ENCODE measurements around the gene FAM13C. TPM values are rescaled to one million over a fixed set of nuclear protein-coding genes. Genes with fewer than 3 reads are reported as not detected.
"Not testable (repeated sequence)": the region's sequence is repeated elsewhere in the genome, so short reads cannot be mapped to it uniquely, and the experiment has no call there.

The FAM13C gene
- total RNA-seq, 1 donor, result not detected

DNA sequence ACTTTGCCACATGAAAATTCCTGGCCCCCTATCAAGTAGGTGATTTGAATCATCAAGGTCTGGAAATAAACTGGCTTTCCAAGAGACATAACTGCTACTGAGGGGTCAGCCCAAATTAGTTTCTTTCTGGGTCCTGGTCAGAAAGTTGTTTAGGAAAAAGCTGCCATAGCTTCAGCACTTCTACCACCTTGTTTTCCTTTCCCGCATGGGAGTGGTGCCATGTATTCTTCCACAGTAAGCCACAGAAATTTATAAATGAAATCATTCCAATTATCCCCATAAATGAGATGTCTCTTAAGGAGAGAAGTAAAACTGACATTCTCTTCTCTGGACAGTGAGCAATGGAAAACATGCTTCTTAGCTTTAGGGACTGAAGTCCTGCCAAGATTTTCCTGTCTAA, 105.1 kb downstream of the FAM13C start:
- Histone ChIP-seq H3K4me3 (ENCODE audit: low read length) (no peak overlapping the region), H3K9me3 (ENCODE audit: low read depth, low read length) (no peaks in the 10 kb centered on the region), H3K27me3 (ENCODE audit: insufficient read depth, low read length) (no peaks in the 10 kb centered on the region), H3K4me1 (ENCODE audit: insufficient read depth, low read length) (no peaks in the 10 kb centered on the region)

DNA sequence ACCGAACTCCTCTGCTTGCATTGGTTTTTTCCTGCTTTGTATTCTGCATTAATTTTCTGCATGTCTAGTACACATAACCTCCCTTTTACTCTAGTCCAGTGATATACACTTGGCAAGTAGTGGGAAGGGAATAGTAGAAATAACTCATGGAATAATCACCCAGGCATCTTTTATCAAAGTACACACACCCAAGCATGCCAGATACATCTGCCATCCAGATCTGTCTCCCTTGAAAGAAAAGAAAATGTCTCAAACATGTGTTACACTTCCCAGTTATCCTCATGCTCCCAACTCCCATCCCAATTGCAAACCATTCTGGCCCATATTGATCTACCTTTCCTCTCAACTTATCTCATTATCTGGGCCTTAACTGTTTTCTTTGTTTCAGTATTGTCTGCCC, 106.9 kb downstream of the FAM13C start:
- Histone ChIP-seq H3K4me1 (ENCODE audit: insufficient read depth, low read length) (no peaks in the 10 kb centered on the region), H3K27me3 (ENCODE audit: insufficient read depth, low read length) (no peaks in the 10 kb centered on the region), H3K4me3 (ENCODE audit: low read length) (no peak overlapping the region), H3K9me3 (ENCODE audit: low read depth, low read length) (no peaks in the 10 kb centered on the region)

DNA sequence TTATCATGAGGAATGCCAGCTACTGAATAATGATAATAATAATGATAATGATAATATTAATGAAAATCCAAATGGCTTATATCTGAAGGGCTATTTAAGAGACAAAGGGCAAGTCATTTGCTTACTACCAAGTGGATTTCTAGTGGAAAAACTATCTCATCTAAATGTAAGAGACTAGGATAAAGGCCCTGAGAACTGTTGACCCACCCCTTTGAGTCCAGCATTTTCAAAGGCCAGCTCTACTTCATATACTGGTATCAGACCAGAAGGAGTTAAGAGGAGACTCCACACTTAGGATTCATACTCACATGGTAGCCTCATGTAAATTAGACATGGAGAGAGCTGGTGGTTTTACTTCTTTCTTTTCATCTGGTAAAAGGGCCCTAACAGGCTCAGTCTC, 109.9 kb downstream of the FAM13C start:
- no peaks in the 10 kb centered on the region for H3K27me3 ChIP-seq (ENCODE audit: insufficient read depth, low read length)

DNA sequence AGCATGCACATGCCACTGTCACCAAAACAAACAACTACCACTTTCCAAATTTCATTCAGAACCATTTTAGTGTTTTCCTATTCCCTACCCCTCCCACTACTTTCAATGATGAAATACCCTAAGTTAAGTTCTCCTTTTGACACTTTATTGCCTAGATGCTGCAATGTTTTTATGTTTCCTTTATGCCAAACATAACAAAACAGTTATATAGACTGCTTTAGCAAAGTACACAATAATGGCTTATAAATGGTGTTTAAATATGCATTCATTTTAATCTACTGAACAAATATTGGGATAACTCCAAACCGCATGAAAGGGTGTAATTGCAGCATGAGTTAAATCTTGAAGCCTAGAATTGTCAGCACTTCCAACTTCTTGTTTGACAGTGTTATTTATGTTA, 116.7 kb downstream of the FAM13C start:
- H3K4me1 ChIP-seq (ENCODE audit: insufficient read depth, low read length), result no peaks in the 10 kb centered on the region
- H3K9me3 ChIP-seq (ENCODE audit: low read depth, low read length), result no peaks in the 10 kb centered on the region
- no peaks in the 10 kb centered on the region for H3K27me3 ChIP-seq (ENCODE audit: insufficient read depth, low read length)
- no peak overlapping the region for H3K4me3 ChIP-seq (ENCODE audit: low read length)

More for the DNA sequence above, 109.9 kb downstream of the FAM13C start:
- H3K9me3 ChIP-seq (ENCODE audit: low read depth, low read length), result no peaks in the 10 kb centered on the region
- no peaks in the 10 kb centered on the region for H3K4me1 ChIP-seq (ENCODE audit: insufficient read depth, low read length)
- no peak overlapping the region for H3K4me3 ChIP-seq (ENCODE audit: low read length)

DNA sequence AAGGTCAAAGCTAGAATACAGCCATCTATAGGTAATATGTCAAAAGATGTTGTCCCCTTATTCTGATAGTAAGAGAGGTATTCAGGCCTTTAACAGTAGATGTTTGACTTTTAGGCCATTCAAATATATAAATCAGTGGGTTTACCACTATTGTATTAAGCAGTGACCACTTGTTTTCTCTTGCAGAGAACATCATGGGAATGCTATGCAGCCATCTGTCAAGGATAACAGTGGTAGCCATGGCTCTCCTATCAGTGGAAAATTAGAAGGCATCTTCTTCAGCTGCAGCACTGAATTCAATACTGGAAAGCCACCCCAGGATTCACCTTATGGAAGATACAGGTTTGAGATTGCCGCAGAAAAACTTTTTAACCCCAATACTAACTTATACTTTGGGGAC, 117.5 kb downstream of the FAM13C start:
- Histone ChIP-seq H3K9me3 (ENCODE audit: low read depth, low read length) (no peaks in the 10 kb centered on the region), H3K4me3 (ENCODE audit: low read length) (no peak overlapping the region), H3K4me1 (ENCODE audit: insufficient read depth, low read length) (no peaks in the 10 kb centered on the region), H3K27me3 (ENCODE audit: insufficient read depth, low read length) (no peaks in the 10 kb centered on the region)

DNA sequence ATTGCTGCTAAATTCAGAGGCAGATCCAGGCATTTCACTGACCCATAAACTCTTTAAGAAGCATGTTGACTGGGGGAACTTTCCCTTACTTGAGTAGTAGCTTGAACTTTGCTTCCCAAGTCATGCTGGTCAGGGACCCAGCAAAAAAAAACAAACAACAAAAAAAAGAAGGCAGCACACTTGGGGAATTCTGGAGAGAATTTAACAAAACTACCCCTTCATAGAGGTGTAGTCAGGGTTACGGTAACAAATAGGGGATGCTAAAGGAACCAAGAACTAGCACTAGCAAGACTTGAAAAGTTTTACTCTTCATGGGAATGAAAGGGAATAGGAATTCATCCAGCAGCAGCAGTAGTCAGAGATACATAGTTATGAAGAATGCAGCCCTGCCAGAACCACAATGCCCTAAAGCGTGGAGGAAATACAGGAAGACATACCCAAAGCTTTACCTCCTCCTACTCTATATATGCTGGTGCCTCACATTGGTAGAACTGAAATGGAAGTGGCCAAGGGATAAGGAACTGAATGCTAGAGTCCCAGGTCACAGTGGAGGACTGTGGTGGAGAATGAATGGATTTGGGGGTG, 118.6 kb downstream of the FAM13C start:
- Histone ChIP-seq H3K9me3 (ENCODE audit: low read depth, low read length) (no peaks in the 10 kb centered on the region), H3K4me1 (ENCODE audit: insufficient read depth, low read length) (no peaks in the 10 kb centered on the region), H3K4me3 (ENCODE audit: low read length) (no peak overlapping the region), H3K27me3 (ENCODE audit: insufficient read depth, low read length) (no peaks in the 10 kb centered on the region)

DNA sequence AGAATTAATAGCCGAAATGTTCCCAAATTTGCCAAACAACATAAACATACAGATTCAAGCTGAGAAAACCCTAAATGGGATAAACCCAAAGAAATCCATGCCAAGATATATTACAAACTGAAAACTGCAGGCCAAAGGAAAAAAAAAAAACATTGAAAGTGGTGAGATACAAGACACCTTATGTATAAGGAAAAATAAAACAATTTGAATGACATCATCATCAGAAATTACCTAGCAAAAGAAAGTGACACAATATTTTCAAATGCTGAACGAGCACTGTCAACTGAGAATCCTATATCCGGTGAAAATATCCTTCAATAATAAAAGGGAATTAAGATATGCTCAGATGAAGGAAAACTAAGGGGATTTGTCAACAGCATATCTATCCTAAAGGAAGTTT, 119.4 kb downstream of the FAM13C start:
- no peak overlapping the region for H3K4me3 ChIP-seq (ENCODE audit: low read length)
- no peaks in the 10 kb centered on the region for H3K27me3 ChIP-seq (ENCODE audit: insufficient read depth, low read length)
- H3K9me3 ChIP-seq (ENCODE audit: low read depth, low read length), result no peaks in the 10 kb centered on the region
- no peaks in the 10 kb centered on the region for H3K4me1 ChIP-seq (ENCODE audit: insufficient read depth, low read length)

DNA sequence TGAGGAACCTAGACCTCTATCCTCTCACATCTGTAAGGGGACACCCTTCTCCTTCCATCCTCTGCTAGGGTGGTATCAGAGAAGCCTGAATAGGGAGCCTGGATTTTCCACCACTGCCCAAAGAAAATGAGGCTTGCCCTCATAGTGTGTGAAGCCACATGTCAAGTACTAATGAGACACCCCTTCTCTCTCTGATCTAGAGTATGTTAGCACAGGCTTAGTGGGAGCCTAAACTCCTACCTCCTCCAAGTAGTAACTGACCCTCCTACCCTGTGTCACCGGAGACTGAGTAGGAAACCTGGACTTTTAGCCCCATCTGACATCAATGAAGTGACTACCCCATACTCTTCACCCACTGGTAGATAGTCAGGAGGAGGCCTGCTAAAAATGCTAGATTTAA, 120.3 kb downstream of the FAM13C start:
- Histone ChIP-seq H3K27me3 (ENCODE audit: insufficient read depth, low read length) (no peaks in the 10 kb centered on the region), H3K4me1 (ENCODE audit: insufficient read depth, low read length) (no peaks in the 10 kb centered on the region), H3K4me3 (ENCODE audit: low read length) (no peak overlapping the region), H3K9me3 (ENCODE audit: low read depth, low read length) (no peaks in the 10 kb centered on the region)

DNA sequence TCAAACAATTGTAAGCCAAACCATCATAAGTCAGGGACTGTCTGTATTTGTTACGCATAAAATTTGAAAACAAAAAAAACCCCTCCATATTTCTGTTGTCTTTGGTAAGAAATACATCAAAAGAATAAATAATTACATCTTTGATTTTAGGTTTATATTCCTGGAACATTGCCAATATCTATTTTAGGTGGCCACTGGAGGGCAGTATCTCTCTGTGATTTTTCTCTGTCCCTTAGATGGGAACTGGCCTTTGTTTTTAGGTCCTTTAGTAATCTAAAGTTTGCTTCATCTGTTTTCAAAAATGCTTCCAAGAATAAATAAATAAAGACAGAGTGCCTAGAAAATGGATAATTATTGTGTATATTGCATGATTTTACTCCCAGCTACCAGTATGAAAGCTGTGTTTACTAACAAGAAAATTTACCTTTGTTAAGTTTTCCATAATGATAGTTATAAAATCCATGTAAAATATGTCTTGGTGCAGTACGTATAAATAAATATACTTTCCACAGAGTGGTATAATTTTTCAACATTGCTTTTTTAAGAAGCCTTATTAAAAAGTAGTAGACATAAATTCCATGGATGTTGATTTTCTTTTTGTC, 121.7 kb downstream of the FAM13C start:
- H3K4me1 ChIP-seq (ENCODE audit: insufficient read depth, low read length), result no peaks in the 10 kb centered on the region
- H3K4me3 ChIP-seq (ENCODE audit: low read length), result no peak overlapping the region
- no peaks in the 10 kb centered on the region for H3K27me3 ChIP-seq (ENCODE audit: insufficient read depth, low read length)
- H3K9me3 ChIP-seq (ENCODE audit: low read depth, low read length), result no peaks in the 10 kb centered on the region

DNA sequence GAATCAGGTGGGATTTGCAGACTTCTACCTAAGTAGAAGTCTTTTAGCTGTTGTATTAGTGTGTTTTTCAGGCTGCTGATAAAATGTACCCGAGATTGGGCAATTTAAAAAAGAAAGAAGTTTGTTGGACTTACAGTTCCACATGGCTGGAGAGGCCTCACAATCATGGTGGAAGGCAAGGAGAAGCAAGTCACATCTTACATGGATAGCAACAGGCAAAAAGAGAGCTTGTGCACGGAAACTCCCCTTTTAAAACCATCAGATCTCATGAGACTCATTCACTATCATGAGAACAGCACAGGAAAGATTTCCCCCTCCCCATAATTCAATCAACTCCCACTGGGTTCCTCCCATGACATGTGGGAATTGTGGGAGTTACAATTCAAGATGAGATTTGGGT, 123.2 kb downstream of the FAM13C start:
- not testable (repeated sequence) for H3K4me1 ChIP-seq (ENCODE audit: insufficient read depth, low read length); H3K4me3 ChIP-seq (ENCODE audit: low read length); H3K27me3 ChIP-seq (ENCODE audit: insufficient read depth, low read length); H3K9me3 ChIP-seq (ENCODE audit: low read depth, low read length)

DNA sequence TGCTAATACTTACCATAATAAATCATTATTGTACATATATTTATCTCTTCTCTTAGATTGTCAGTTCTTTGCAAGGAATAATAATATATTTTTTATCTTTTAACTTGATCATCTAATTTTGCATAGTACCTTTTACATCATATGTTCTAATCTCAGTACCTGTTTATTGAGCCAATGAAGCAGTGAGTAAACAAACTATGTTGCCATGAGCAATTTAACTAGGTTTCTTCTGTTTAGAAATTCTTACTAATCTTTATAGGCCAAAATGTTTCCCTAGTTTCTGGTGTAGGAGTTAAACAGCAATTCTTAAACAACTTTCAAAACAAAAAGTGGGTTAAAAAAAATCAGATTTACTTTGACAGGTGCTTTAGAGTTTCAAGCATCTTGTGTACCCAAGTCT, 124.6 kb downstream of the FAM13C start:
- no peaks in the 10 kb centered on the region for H3K9me3 ChIP-seq (ENCODE audit: low read depth, low read length)
- H3K4me3 ChIP-seq (ENCODE audit: low read length), result no peak overlapping the region
- no peaks in the 10 kb centered on the region for H3K4me1 ChIP-seq (ENCODE audit: insufficient read depth, low read length)
- H3K27me3 ChIP-seq (ENCODE audit: insufficient read depth, low read length), result no peaks in the 10 kb centered on the region

DNA sequence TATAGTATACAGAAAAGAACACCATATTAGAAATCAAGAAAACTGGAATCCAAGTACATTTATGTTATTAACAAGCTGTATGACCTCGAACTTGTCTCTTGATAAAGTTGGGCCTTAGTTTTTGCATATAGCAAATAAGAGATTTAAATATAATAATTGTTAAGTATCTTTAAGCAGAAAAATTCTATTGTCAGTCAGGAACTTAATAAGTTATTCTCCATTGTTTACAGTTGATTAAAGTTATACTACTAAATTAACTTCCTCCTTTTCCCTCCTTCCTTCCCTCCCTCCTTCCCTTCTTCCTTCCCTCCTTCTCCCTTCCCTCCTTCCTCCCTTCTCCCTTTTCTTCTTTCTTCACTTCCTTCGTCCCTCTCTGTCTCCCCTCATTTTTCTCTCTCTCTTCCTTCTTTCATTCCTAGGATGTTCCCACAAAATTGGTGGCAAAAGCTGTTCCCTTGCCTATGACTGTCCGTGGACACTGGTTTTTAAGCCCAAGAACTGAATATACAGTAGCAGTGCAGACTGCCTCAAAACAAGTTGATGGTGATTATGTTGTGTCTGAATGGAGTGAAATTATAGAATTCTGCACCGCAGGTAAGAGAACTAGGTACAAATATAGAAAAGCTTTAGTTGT, 126.2 kb downstream of the FAM13C start:
- Histone ChIP-seq H3K27me3 (ENCODE audit: insufficient read depth, low read length) (no peaks in the 10 kb centered on the region), H3K4me1 (ENCODE audit: insufficient read depth, low read length) (no peaks in the 10 kb centered on the region), H3K9me3 (ENCODE audit: low read depth, low read length) (no peaks in the 10 kb centered on the region), H3K4me3 (ENCODE audit: low read length) (no peak overlapping the region)

DNA sequence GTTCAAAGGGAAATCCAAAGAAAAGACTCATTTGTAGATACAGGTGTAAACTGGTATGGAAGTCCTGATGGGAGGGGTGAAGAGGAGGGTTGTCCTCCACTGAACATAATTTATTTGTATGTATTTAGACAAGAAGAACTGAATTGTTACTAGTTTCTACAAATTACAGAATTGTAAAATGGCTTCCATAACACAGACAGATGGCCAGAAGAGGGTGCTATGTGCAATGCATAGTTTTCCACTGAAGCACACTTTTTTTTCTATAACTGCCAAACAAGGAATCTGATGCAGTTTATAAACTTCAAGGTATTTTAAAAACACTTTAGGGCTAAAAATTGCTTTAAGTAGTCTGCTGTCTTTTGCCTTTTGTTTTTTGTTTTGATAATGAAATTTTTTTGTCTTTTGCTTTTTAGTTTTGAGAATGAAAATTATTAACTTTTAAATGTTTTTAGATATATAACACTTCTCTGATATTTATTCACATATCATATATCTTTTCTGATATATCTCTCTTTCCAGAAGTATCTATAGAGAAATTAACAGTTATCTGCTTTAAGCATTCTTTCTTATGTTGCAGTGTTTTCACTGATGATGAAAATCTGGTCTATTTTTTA, 127.4 kb downstream of the FAM13C start:
- Histone ChIP-seq H3K9me3 (ENCODE audit: low read depth, low read length) (no peaks in the 10 kb centered on the region), H3K4me1 (ENCODE audit: insufficient read depth, low read length) (no peaks in the 10 kb centered on the region), H3K27me3 (ENCODE audit: insufficient read depth, low read length) (no peaks in the 10 kb centered on the region), H3K4me3 (ENCODE audit: low read length) (no peak overlapping the region)

DNA sequence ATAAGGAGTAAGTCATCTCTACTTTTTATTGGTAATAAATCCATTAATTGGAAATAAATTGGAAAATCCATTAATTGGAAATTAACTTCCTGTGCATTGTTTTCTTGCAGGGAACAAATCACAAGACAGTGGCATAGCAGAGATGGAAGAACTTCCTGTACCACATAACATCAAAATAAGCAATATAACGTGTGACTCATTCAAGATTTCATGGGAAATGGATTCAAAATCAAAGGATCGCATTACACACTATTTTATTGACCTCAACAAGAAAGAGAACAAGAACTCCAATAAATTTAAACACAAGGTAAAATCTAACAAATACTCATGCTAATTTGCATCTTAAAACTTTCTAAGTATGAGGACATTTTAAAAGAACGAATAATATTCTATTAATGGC, 128.2 kb downstream of the FAM13C start:
- Histone ChIP-seq H3K4me1 (ENCODE audit: insufficient read depth, low read length) (no peaks in the 10 kb centered on the region), H3K4me3 (ENCODE audit: low read length) (no peak overlapping the region), H3K27me3 (ENCODE audit: insufficient read depth, low read length) (no peaks in the 10 kb centered on the region), H3K9me3 (ENCODE audit: low read depth, low read length) (no peaks in the 10 kb centered on the region)

DNA sequence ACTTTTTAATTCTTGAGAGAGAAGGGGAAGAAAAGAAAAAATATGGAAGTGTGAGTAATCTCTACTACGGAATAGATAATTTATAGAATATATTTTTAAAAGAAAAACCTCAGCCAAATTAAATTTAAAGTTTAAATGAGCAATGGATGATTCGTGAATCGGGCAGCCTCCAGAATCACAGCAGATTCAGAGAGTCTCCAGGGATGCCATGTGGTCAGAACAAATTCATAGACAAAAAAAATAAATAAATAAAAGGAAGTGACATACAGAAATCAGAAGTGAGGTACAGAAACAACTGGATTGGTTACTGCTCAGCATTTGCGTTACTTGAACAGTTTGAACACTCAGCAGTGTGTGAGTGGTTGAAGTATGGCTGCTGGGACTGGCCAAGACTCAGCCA, 132.9 kb downstream of the FAM13C start:
- H3K4me3 ChIP-seq (ENCODE audit: low read length), result no peak overlapping the region
- no peaks in the 10 kb centered on the region for H3K27me3 ChIP-seq (ENCODE audit: insufficient read depth, low read length)
- no peaks in the 10 kb centered on the region for H3K4me1 ChIP-seq (ENCODE audit: insufficient read depth, low read length)
- H3K9me3 ChIP-seq (ENCODE audit: low read depth, low read length), result no peaks in the 10 kb centered on the region

Measured in mononuclear cell (primary cell).